ENCODE results near the gene TSC2.
"Not testable (repeated sequence)": the region's sequence is repeated elsewhere in the genome, so short reads cannot be mapped to it uniquely, and the experiment has no call there.

The TSC2 gene

DNA sequence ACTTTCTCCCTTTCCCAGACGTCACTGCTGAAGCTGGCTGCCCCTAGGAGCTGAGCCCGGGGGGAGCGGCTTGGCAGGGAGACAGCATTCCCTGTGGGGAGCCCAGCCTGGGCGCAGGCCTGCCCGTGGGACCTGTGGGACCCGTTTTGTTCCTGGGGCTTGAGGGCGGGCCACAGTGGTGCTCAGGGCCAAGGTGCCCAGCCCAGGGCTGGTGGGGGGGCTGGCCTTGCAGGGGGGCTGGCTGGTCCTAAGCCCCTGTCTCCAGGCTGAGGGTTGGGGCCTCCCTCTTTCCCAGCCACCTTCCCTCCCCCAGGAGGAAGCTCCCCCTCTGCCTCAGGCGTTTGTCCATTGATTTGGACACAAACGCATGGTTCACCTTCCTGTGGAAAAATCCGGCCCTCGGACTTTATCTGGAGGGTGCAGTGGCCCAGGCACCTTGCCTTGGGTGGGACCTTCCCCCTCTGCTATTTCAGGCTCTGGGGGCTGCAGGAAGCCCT is 16.7 kb upstream of the TSC2 start:
- DNase-seq (ENCODE audit: low read depth in 2 of 2): no peak

- no peak for DNase-seq (ENCODE audit: low read depth in 2 of 2)
Measured at GRCh38 chr16:2032285-2033056, 15.3 kb upstream of the TSC2 start.

DNA sequence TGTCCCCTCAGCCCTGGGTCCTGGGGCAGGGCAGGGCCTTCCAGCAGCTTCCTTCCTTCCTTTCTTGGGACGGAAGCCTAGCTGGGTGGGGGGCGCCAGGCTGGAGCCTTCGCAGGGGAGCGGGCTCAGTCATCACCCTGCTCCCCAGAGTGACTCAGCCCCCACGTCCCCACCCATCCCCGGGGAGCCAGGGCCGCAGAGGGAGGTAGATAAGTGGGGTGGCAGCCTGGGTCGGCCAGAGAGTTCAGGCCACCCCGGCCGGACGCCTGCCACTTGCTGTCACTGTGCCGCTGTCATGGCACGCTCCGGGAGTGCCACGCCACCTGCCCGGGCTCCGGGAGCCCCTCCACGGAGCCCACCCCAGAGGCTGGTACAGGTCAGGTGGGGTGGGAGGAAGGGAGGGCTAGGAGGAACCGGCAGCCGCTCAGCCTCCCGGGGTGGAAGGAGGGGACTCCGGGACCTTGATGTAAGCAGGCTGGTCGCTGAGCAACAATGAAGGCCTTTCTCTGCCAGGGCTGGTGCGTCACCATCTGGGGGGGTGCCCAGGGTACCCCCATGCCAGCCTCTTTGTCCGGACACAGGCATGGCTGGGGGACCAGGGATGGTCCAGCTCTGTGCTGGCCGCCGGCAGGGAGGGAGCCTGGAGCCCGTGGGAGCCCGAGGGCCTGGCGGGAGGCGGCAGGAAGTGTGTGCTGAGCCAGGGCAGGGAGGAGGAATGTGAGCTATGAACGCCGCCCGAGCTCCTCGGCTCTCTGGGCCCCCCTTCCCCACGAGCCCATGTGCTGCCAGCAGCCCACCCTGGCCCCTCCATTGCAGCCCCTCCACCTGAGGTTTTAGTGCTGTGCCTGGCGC is 14.5 kb upstream of the TSC2 start:
- DNase-seq (ENCODE audit: low read depth in 2 of 2): no peak

GRCh38 chr16:2033909-2034695 is 13.7 kb upstream of the TSC2 start:
- not testable (repeated sequence) for DNase-seq (ENCODE audit: low read depth in 2 of 2)

DNA sequence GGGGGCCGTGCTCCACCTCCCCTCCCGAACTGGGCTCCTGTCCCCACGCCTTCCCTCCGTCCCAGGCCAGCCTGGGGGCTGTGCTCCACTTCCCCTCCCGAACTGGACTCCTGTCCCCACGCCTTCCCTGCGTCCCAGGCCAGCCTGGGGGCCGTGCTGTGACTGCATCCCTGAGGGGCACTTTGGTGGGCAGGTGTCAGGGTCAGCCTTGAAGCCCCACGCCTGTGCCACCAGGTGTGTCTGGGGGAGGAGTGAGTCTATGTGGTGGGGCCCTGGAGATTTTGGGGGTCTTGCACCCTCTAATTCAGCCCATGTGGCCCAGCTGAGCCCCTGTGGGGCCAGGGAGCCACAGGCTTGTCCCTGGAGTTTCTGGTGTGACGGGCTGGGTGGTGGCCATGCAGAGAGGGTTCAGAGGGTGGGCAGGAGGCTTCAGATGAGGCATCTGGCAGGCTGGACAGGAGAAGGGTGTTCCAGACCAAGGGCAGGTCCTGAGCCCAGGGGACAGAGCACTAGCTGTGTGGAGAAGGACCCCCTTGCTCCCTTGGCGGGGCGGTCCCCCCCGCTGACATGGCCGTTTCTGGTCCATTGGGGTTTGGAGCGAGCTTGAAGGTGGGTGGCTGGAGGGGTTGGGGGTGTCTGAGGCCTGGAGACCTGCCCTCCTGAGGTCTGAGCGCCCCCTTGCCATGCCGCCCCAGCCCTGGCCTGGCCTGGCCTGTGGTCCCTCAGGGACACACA is 12.9 kb upstream of the TSC2 start:
- DNase-seq (ENCODE audit: low read depth in 2 of 2): no peak

- DNase-seq (ENCODE audit: low read depth in 2 of 2): no peak
Measured at GRCh38 chr16:2035431-2036199, 12.2 kb upstream of the TSC2 start.

DNA sequence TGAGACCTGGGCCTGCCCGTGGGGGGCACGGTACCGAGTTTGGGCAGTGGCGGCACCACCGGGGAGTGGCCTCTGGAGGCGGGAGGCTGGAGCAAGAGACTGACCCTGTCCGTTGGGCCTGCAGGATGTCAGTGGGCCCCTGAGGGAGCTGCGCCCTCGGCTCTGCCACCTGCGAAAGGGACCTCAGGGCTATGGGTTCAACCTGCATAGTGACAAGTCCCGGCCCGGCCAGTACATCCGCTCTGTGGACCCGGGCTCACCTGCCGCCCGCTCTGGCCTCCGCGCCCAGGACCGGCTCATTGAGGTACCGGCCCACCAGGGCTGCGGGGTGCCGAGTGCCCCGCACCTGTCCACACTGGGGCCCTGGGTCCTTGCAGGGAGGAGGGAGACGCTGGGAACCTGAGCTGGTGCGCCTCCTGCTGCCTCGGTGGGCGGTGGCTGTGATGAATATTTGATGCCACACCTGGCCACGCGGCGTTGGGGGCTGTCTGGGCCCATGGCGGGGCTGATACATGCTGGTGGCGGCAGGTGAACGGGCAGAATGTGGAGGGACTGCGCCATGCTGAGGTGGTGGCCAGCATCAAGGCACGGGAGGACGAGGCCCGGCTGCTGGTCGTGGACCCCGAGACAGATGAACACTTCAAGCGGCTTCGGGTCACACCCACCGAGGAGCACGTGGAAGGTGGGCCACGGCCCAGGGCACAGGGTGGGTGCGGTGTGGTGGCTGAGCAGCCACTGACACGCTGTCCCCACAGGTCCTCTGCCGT is 11.4 kb upstream of the TSC2 start:
- DNase-seq (ENCODE audit: low read depth in 2 of 2): no peak

GRCh38 chr16:2037115-2037514 is 10.7 kb upstream of the TSC2 start:
- no peak for DNase-seq (ENCODE audit: low read depth in 2 of 2)

- no peak for DNase-seq (ENCODE audit: low read depth in 2 of 2)
Measured at GRCh38 chr16:2037647-2038381, 10.0 kb upstream of the TSC2 start.

DNA sequence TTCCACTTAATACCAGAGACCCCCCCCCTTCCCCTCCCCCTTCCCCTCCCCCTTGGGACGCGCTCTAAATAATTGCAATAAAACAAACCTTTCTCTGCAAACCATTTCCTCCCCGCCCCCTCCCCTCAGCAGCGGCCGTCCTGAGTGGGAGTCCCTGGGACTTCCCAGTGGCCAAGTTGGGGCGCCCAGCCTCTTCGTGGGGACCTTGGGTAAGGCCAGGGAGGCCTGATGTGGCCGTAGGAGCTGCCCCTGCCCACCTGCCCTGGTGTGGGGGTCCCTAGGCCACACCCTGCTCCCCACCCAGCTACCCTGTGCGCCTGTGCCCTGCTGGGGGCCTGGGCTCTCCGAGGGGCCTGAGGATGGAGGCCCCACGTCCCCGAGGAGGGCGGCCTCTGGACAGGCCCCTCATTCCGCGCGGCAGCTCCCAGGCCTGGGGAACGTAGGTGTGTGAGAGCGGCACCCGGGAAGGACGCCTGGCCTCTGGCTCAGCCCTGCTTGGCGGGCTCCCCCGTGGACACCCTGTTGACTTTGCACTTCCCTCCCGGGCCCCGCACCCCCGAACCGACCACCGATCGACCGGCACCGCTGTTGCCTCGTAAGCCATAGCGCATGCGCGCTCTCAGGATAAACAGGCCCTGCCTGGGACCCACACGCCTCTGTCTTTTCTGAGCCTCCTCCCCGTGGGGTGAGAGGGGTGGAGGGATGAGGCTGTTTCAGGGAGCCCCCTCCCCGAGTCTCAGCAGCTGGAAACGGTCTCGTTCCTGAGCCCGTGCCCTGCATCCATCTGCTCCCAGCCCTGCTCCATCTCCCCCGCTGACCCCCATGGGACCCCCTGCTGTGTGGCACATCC is 9.2 kb upstream of the TSC2 start:
- no peak for DNase-seq (ENCODE audit: low read depth in 2 of 2)

GRCh38 chr16:2039274-2040031 is 8.3 kb upstream of the TSC2 start:
- no peak for DNase-seq (ENCODE audit: low read depth in 2 of 2)

- DNase-seq (ENCODE audit: low read depth in 2 of 2): no peak
Measured at GRCh38 chr16:2040041-2040786, 7.6 kb upstream of the TSC2 start.

DNA sequence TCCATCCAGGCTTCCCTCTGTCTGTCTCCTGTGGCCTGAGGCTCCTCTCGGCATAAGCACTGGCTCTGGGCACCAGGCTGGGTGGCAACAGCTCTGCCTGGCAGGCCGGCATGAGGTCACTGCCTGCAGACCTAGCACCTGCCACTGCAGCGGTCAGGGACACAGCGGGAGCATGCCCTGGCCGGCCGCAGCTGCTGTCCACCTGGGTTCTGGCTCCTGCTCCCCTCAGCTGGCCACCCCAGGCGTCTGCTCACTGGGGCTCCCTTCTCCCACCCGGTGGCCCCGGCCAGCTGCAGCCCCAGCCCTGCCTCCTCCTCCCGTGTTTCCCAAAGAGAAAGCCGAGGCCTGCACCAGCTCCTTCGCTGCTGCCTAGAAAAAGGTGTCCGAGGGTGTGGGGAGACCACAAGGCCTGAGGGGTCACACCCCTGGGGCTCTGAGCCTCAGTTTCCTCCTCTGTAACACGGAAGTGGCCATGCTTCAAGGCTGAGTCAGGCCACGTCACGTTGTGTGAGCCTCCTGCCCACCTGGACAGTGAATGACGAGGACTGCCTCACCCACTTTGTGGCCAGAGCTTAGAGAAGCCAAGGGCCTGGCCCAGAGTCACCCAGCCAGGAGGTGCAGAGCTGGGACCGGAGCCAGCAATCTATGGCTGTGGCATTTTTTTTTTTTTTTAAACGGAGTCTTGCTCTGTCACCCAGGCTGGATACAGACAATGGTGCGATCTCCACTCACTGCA is 6.8 kb upstream of the TSC2 start:
- DNase-seq (ENCODE audit: low read depth in 2 of 2): no peak

- no peak for DNase-seq (ENCODE audit: low read depth in 2 of 2)
Measured at GRCh38 chr16:2042171-2042985, 5.4 kb upstream of the TSC2 start.

DNA sequence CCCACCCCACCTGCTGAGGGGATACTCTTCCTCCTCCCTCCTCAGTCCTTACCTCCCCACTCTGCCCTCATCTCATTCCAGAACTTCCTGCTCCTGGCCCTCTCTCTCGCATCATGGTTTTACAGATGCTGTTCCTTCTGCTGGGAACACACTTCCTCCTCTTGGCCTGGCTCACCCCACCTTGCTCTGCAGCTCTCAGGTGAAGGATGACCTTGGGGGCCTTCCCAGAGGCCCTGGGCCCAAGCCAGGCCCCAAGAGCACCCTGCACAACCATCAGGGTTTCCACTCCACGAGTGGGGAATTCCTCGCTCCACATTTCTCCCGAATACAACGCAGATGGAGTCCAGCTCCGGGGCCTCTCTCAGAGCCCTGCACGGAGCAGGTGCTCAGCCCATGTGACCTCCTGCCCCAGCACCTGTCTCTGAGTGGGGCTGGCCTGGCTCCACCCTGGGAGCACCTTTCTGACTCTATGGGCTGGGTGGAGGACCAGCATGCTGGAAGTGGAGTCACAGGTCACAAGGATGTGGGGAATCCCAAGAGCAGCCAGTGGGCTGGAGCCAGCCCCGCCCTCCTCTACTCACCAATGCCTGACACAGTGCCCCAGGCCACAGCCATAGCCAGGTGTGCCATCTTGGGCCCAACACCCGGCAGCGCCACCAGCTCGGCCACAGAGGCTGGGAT is 4.7 kb upstream of the TSC2 start:
- DNase-seq (ENCODE audit: low read depth in 2 of 2): no peak
